Measurements from ENCODE around the gene TMEM205.

The TMEM205 gene

DNA sequence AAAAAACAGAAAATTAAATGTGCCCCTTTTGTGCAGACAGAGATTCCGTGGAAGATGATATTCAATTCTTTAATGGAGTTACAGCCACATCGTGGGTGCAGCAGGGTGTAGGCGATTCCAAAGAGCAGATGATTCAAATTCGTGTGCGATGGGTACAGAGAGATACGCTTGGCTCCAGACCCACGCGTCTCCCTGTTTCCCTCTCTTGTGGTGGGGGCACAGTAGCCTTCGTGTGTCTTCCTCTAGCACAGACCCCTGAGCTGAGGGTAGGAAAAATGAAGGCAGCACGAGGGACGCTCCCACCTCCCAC lies 45.3 kb downstream of the TMEM205 start:
- H3K4me3 ChIP-seq (ENCODE audit: low read depth, low read length) = no peak overlapping the region

DNA sequence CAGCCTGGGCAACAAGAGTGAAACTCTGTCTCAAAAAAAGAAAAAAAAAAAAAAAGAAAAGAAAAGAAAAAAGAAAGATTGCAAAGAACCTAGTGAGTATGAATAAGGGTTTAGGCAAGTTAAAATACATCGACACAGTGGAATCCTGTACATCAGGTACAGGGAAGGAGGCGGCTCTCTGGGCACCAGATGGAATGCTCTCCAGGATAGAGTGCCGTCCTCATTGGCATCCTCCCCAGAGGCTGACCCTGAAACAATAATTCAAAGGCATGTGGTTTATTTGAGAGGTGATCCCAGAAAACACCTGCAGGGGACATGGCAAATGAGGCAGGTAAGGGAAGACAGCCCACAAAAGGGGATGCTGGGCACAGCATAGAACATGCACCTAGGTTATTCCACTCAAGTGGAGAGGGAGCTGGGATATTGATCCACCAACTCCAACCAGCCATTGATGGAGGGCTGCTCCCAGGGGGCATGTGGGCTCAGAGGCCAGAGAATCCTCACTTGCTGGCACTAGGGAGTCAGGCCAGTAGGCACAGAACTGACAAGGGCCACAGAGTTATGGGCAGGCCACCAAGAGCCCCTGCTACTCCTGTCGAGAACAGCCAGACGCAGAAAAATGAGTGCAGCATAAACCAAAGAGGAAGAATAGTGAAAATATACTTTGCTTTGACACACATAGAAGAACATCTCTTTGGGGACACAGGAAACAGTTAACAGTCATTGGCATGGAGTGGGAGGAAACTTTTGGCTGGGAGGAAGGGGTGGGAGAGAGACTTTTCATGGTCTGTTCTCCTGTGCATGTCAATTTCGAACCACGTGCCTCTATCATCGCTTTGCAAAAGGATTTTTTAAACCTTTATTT lies 45.9 kb downstream of the TMEM205 start:
- TF ChIP-seq, protein P1, sequence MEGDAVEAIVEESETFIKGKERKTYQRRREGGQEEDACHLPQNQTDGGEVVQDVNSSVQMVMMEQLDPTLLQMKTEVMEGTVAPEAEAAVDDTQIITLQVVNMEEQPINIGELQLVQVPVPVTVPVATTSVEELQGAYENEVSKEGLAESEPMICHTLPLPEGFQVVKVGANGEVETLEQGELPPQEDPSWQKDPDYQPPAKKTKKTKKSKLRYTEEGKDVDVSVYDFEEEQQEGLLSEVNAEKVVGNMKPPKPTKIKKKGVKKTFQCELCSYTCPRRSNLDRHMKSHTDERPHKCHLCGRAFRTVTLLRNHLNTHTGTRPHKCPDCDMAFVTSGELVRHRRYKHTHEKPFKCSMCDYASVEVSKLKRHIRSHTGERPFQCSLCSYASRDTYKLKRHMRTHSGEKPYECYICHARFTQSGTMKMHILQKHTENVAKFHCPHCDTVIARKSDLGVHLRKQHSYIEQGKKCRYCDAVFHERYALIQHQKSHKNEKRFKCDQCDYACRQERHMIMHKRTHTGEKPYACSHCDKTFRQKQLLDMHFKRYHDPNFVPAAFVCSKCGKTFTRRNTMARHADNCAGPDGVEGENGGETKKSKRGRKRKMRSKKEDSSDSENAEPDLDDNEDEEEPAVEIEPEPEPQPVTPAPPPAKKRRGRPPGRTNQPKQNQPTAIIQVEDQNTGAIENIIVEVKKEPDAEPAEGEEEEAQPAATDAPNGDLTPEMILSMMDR (IDR thresholded peaks at IDR 0.05; ENCODE audit: low read depth, low read length) = no peak
- H3K4me3 ChIP-seq (ENCODE audit: low read depth, low read length) = no peak overlapping the region

More for the DNA sequence above, 45.3 kb downstream of the TMEM205 start:
- TF ChIP-seq, protein P1 (IDR thresholded peaks at IDR 0.05; ENCODE audit: low read depth, low read length) = no peak

DNA sequence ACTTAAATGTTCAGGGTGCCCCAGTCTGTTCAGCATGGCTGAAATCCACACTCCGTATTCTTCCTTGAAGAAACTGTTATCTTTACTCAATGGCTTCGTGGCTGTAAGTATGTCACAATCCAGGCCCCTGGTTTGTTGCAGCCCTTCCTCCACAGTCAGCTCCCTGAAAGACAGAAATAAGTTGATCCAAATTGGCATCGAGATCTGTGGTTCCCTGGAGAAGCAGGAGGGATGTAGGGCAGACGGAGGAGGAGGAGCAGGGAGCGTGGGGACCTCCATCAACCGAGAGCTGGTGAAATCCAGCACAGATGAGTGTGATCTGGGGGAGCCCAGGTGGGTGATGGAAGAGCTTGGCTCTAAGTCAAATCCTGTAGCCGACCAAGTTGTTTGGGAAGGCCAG lies 49.8 kb downstream of the TMEM205 start:
- TF ChIP-seq, protein P1 (IDR thresholded peaks at IDR 0.05; ENCODE audit: low read depth, low read length) = no peak
- H3K4me3 ChIP-seq (ENCODE audit: low read depth, low read length) = no peak overlapping the region

DNA sequence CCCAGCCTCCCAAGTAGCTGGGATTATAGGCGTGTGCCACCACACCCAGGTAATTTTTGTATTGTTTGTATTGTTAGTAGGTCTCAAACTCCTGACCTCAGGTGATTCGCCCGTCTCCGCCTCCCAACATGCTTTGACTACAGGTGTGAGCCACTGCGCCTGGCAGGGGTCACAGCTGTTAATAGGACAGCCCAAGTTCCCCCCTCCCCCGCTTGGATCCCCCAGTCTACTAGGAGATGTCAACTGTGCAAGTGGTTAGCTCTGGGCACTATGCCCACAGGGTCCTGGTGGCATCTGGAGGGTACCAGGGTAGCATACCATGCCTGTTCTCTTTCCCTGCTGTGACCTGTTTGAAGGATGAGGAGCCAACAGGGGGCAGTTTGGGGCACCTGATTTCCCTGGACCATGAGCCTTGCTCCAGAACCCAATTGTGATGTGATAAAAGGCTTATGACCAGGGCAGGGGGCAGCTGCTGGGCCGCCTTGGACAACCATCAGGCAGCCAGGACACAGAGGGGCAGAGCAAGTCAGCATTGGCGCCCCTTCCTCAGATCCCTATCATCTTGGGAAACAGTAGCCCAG lies 50.3 kb downstream of the TMEM205 start, which contains the start of gene TSPAN16:
TSPAN16 (plus strand) TSS at position 496 of the 581 bp plus-strand sequence. CDS start 138 bp downstream, outside the sequence.
- TF ChIP-seq, protein P1 (IDR thresholded peaks at IDR 0.05; ENCODE audit: low read depth, low read length) = no peak
- H3K4me3 ChIP-seq (ENCODE audit: low read depth, low read length) = no peak within 1 kb of the TSS

DNA sequence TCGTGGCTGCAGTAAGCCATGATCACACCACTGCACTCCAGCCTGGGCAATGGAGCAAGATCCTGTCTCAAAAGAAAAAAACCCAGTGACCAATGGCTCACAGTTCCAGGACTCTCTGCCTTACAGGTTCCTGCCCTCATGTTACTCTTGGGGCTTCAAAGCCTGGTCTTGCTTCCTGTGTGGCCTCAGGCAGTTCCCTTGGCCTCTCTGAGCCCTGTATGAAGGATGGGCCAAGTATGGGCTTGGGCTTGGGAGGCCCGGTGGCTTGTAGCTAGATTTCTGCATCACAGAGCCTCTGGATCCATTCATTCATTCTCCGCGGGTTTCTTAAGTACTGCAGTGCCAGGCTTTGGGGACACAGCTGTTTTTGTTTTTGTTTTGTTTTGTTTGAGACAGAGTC lies 50.9 kb downstream of the TMEM205 start:
- TF ChIP-seq, protein P1 (IDR thresholded peaks at IDR 0.05; ENCODE audit: low read depth, low read length) = no peak
- no peak overlapping the region for H3K4me3 ChIP-seq (ENCODE audit: low read depth, low read length)

DNA sequence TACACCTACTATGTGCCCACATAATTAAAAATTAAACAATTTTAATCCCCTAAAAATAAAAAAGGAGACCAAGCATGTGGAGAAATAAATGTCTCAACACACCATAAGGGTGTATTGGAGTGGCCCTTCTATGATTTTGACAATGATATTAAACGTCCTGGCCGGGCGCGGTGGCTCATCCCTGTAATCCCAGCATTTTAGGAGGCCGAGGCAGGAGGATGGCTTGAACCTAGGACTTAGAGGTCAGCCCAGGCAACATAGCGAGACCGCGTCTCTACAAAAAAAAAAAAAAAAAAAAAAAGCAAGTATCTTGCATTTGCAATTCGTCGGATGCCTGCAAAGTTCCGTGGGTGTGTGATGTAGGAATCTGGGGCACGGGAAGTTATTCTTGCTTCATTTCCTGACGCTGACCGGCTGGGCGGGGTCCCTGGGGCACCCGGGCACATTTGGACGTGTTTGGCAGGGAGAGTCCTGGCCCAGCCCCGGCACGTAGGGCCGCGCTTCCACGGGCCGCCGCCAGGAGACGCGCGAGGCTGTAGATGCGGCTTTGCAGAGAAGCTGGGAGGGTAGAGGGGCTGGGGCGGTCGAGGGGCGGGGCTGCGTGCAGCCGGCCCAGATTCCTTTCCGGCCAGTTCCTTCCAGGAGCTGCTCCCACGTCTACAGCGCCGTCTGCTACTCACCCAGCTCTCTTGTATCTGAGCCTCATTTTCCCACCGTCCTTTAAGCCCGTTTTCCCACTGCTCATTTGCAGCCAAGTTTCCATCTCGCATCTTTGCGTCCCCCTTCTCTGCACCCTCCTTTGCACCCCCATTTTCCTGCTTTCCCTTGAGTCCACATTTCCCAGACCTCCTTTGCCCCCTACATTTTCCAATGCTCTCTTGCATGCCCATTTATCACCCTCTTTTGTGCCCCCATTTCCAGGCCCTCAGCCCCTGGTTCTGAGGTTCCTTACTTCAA lies 52.4 kb downstream of the TMEM205 start:
- H3K4me3 ChIP-seq (ENCODE audit: low read depth, low read length) = peak overlapping the region; percentile 33
- TF ChIP-seq, protein P1 (IDR thresholded peaks at IDR 0.05; ENCODE audit: low read depth, low read length) = peak; percentile 99

Data from WI38 (cell line).